ENCODE measurements around the gene TCOF1.

GRCh38 chr5:150363185-150363584 is 5.7 kb downstream of the TCOF1 start:
- no peak for TF ChIP-seq ARNTL (CRISPR knock-in tag; IDR thresholded peaks at IDR 0.05; ENCODE audit: borderline replicate concordance, low read depth)
- TF ChIP-seq TOX (CRISPR knock-in tag; IDR thresholded peaks at IDR 0.05; ENCODE audit: borderline replicate concordance): no peak
- TF ChIP-seq ZFP30 (CRISPR knock-in tag; IDR thresholded peaks at IDR 0.05): no peak
- TF ChIP-seq RARB (CRISPR knock-in tag; IDR thresholded peaks at IDR 0.05): no peak
- TF ChIP-seq ZFP3 (CRISPR knock-in tag; IDR thresholded peaks at IDR 0.05): no peak
- no peak for TF ChIP-seq POU6F1 (CRISPR knock-in tag; IDR thresholded peaks at IDR 0.05; ENCODE audit: borderline replicate concordance, low read depth)
